Fibroblast of pulmonary artery (primary cell): ENCODE measurements around the gene SLC9A4.

Experiments
- DNase-seq: peaks from one replicate; pipeline ENCODE4 v3.0.0-alpha.2; 2010; ENCODE audit warnings: low read depth
- H3K4me3 ChIP-seq: replicated peaks from 2 replicates; pipeline ENCODE4 v1.5.1; 2011; ENCODE audit warnings: low read depth, mild to moderate bottlenecking, control low read depth, low read length, moderate library complexity
- CTCF ChIP-seq: IDR thresholded peaks from 2 replicates; pipeline ENCODE4 v1.5.1; 2011; ENCODE audit warnings: mild to moderate bottlenecking, control low read depth, low read length, inconsistent platforms; ENCODE audit errors: missing control alignments

Gene SLC9A4

GRCh38 chr2:102438578-102438977 is 34.4 kb upstream of the SLC9A4 start:
- no peak for DNase-seq
- no peak overlapping the region for H3K4me3 ChIP-seq
- TF ChIP-seq CTCF = no peak

- TF ChIP-seq CTCF = no peak
- H3K4me3 ChIP-seq = no peak overlapping the region
- peak; percentile 79 for DNase-seq
Observed at GRCh38 chr2:102439065-102439695, 33.8 kb upstream of the SLC9A4 start.

- DNase-seq = peak; percentile 65
- peak; percentile 85 for TF ChIP-seq CTCF
- H3K4me3 ChIP-seq = no peak overlapping the region
Observed at GRCh38 chr2:102442967-102443828, 29.8 kb upstream of the SLC9A4 start.

GRCh38 chr2:102444233-102444632 is 28.8 kb upstream of the SLC9A4 start:
- H3K4me3 ChIP-seq = no peak overlapping the region
- DNase-seq = no peak
- no peak for TF ChIP-seq CTCF

GRCh38 chr2:102446936-102447335 is 26.1 kb upstream of the SLC9A4 start:
- DNase-seq = no peak
- H3K4me3 ChIP-seq = no peak overlapping the region
- no peak for TF ChIP-seq CTCF

GRCh38 chr2:102449370-102449974 is 23.6 kb upstream of the SLC9A4 start:
- peak; percentile 74 for TF ChIP-seq CTCF
- peak; percentile 75 for DNase-seq
- H3K4me3 ChIP-seq = no peak overlapping the region
